Body of pancreas (tissue), 4 donors: Measurements from ENCODE around the gene NOTUM.

Source experiments
- CTCF ChIP-seq, 7 experiments: fragments of 450-650 bp in 4 of 7; fragments of 200-600 bp in 3 of 7; sonication (generic) in 3 of 7; IDR thresholded peaks; one replicate each; pipeline ENCODE4 v1.5.1; 2016 to 2019; ENCODE audit warnings: antibody characterized with exemption in 7 of 7
- POLR2A ChIP-seq, 3 donors: fragments of 450-650 bp; IDR thresholded peaks; one replicate each; pipeline ENCODE4 v1.6.1; 2016; ENCODE audit warnings: antibody characterized with exemption in 3 of 3, mild to moderate bottlenecking in 2 of 3

- TF ChIP-seq CTCF (IDR thresholded peaks at IDR 0.05) (no peak), POLR2A (IDR thresholded peaks at IDR 0.05) (no peak)
Observed at GRCh38 chr17:81942167-81942553, 18.8 kb downstream of the NOTUM start.
